Uterus (tissue), 4 donors: Measurements from ENCODE around the gene HOXA11. TPM values are rescaled to one million over a fixed set of nuclear protein-coding genes. Genes with fewer than 3 reads are reported as not detected.

Experiments
- DNase-seq, 2 donors: peaks; one replicate each; pipeline ENCODE4 v3.0.0-alpha.2; 2019 to 2020
- H3K27ac ChIP-seq, 2 donors: fragments of 200-600 bp; sonication (generic); 1 replicate in 1 of 2; 2 replicates in 1 of 2; pipeline ENCODE4 v1.5.1; 2016 to 2018
- H3K27me3 ChIP-seq, 2 donors: fragments of 200-600 bp; sonication (generic); one replicate each; pipeline ENCODE4 v1.5.1; 2018 to 2019; ENCODE audit warnings: control low read depth in 1 of 2
- H3K36me3 ChIP-seq, 2 donors: fragments of 200-600 bp; sonication (generic); one replicate each; pipeline ENCODE4 v1.5.1; 2019; ENCODE audit warnings: control low read depth in 1 of 2
- H3K4me1 ChIP-seq, 2 donors: fragments of 200-600 bp; sonication (generic); one replicate each; pipeline ENCODE4 v1.5.1; 2018 to 2019; ENCODE audit warnings: control low read depth in 1 of 2
- H3K4me3 ChIP-seq, 2 donors: fragments of 200-600 bp; sonication (generic); 1 replicate in 1 of 2; 2 replicates in 1 of 2; pipeline ENCODE4 v1.5.1; 2018 to 2019; ENCODE audit warnings: mild to moderate bottlenecking in 1 of 2
- H3K9me3 ChIP-seq, 2 donors: fragments of 200-600 bp; sonication (generic); one replicate each; pipeline ENCODE4 v1.5.1; 2019; ENCODE audit warnings: control low read depth in 1 of 2
- CTCF ChIP-seq, 4 experiments: fragments of 200-600 bp in 2 of 4; fragments of 450-650 bp in 2 of 4; sonication (generic) in 2 of 4; IDR thresholded peaks; one replicate each; pipeline ENCODE4 v1.5.1; 2016 to 2019; ENCODE audit warnings: antibody characterized with exemption in 4 of 4, mild to moderate bottlenecking in 2 of 4, moderate library complexity in 1 of 4
- POLR2A ChIP-seq, 2 donors: fragments of 450-650 bp; IDR thresholded peaks; one replicate each; pipeline ENCODE4 v1.6.1; 2016; ENCODE audit warnings: antibody characterized with exemption in 2 of 2, mild to moderate bottlenecking in 1 of 2, moderate library complexity in 1 of 2
- intact Hi-C: fragments of 100-400 bp; cut with DNase I; formaldehyde crosslinking; loops from one replicate; pipeline ENCODE4 v1.15.1; 2023; ENCODE audit warnings: low total_unique reads
- total RNA-seq, 4 donors: library from RNA; depleted of rRNA in 3 of 4; stranded (reverse); fragments of >200 nt in 3 of 4; gene quantifications; one replicate each; pipeline versions ENCODE4 v1.1.0 to v1.2.4, GENCODE V29; 2014 to 2023
- donor health status: DM: yes; HTN: yes; CAD: no.

The HOXA11 gene
- total RNA-seq, 4 donors from 2014 or later: 32.4 to 82.0 (median 57.8) TPM

GRCh38 chr7:27161214-27161720 lies 23.8 kb downstream of the HOXA11 start:
- TF ChIP-seq CTCF (IDR thresholded peaks at IDR 0.05) (no peak), POLR2A (IDR thresholded peaks at IDR 0.05) (no peak)
- no peaks in the 10 kb centered on the region for H3K9me3 ChIP-seq
- intact Hi-C loops: loop anchor here (5.0 kb wide), 1 partner anchor 304 kb away; no protein-coding TSS in a partner anchor
- no peaks in the 10 kb centered on the region for H3K27me3 ChIP-seq
- H3K36me3 ChIP-seq: no peaks in the 10 kb centered on the region
- H3K4me1 ChIP-seq: no peaks in the 10 kb centered on the region
- peak overlapping the region; percentile 94 to 96 for H3K27ac ChIP-seq
- H3K4me3 ChIP-seq: peak overlapping the region; percentile 49
- peak; percentile 30 to 50 for DNase-seq

- Histone ChIP-seq H3K4me1 (no peaks in the 10 kb centered on the region), H3K36me3 (no peaks in the 10 kb centered on the region), H3K27ac (peak overlapping the region; percentile 94 to 96), H3K4me3 (peak overlapping the region; percentile 49), H3K27me3 (no peaks in the 10 kb centered on the region), H3K9me3 (no peaks in the 10 kb centered on the region)
- intact Hi-C loops: loop anchor here (5.0 kb wide), 1 partner anchor 303 kb away; no protein-coding TSS in a partner anchor
- TF ChIP-seq CTCF (IDR thresholded peaks at IDR 0.05) (peak; percentile 97 to 100 (median 100)), POLR2A (IDR thresholded peaks at IDR 0.05) (no peak)
- DNase-seq: peak; percentile 88 to 90
Observed at GRCh38 chr7:27160546-27161213, 24.4 kb downstream of the HOXA11 start.

- intact Hi-C loops: loop anchor here (5.0 kb wide), 1 partner anchor 303 kb away; no protein-coding TSS in a partner anchor
- peaks cover 0 to 4% of the 10 kb centered on the region in 2 donors for H3K4me1 ChIP-seq
- H3K27ac ChIP-seq: peak overlapping the region; percentile 94 to 96
- no peak for TF ChIP-seq CTCF (IDR thresholded peaks at IDR 0.05)
- no peak for TF ChIP-seq POLR2A (IDR thresholded peaks at IDR 0.05)
- no peaks in the 10 kb centered on the region for H3K36me3 ChIP-seq
- peak; percentile 32 to 34 for DNase-seq
- peak overlapping the region; percentile 49 for H3K4me3 ChIP-seq
- H3K27me3 ChIP-seq: no peaks in the 10 kb centered on the region
- H3K9me3 ChIP-seq: no peaks in the 10 kb centered on the region
Observed at GRCh38 chr7:27160145-27160545, 24.9 kb downstream of the HOXA11 start.

- Histone ChIP-seq H3K27me3 (no peaks in the 10 kb centered on the region), H3K27ac (no peak overlapping the region), H3K36me3 (no peaks in the 10 kb centered on the region), H3K9me3 (no peaks in the 10 kb centered on the region), H3K4me1 (peaks cover 0 to 4% of the 10 kb centered on the region in 2 donors), H3K4me3 (no peak overlapping the region)
- peak; percentile 14 for DNase-seq
- TF ChIP-seq POLR2A (IDR thresholded peaks at IDR 0.05) (no peak), CTCF (IDR thresholded peaks at IDR 0.05) (no peak)
- intact Hi-C loops: loop anchor here (5.0 kb wide), 1 partner anchor 302 kb away; no protein-coding TSS in a partner anchor
Observed at GRCh38 chr7:27159266-27160144, 25.5 kb downstream of the HOXA11 start.
